ENCODE results near the gene LY86.

DNA sequence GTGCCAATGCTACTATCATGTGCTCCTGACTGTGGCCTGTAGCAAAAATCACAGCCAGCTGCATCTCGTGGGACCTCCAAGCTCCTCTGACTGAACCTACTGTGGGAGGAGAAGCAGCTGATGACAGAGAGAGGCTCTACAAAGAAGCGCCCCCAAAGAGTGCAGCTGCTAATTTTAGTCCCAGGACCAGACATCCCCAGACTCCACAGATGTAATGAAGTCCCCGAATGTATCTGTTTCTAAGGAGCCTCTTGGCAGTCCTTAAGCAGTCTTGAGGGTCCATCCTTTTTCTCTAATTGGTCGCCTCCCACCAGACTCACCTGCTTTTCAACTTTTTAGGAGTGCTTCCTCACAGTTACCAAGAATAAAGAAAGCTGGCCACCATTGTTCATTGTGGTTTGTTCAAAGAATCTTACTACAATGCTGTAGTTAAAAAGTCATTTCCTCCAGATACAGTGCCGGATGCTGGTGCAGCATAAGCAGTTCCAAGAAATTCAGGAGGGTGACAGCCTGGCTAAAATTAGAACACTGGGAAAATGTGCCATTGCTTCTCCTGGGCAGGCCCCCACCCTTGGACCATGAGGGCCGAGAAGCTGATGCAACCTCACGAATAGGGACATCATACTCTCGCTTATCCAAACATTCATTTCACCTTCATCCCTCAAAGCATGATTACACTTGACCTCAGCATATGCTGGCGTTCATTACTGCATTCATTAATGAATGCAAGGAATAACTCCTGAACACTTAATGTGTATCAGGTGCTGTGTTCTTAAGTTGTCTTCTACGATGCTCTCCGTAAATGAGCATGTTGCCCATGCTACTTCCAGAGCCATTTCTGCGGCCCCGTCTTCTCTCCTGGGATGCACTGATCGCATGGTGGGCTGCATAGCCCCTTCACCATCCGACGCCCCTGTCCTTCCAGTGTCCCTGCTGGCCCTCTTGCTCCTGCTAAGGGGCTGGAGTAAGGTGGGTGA lies 66.4 kb downstream of the LY86 start:
- TF ChIP-seq ZNF134 (CRISPR knock-in tag; conservative IDR thresholded peaks at IDR 0.05) (no peak; the same call in 1 of the 2 replicates), RAD51 (IDR thresholded peaks at IDR 0.05; ENCODE audit: borderline replicate concordance, low read depth) (no peak), PYGO2 (tag; IDR thresholded peaks at IDR 0.05) (peak; percentile 42; the same call in 1 of the 2 replicates), TAF1 (IDR thresholded peaks at IDR 0.05; ENCODE audit: control insufficient read depth, extremely low read depth, insufficient read depth, low read length, severe bottlenecking) (no peak), TARDBP (IDR thresholded peaks at IDR 0.05) (no peak), EP300 (IDR thresholded peaks at IDR 0.05; ENCODE audit: low read length) (peak; percentile 70), CREB3 (tag; conservative IDR thresholded peaks at IDR 0.05; ENCODE audit: low read depth) (no peak), CXXC5 (CRISPR knock-in tag; IDR thresholded peaks at IDR 0.05) (peak; percentile 81), PATZ1 (CRISPR knock-in tag; IDR thresholded peaks at IDR 0.05; ENCODE audit: borderline replicate concordance) (no peak), BRCA1 (IDR thresholded peaks at IDR 0.05) (no peak), BRCA1 (CRISPR knock-in tag; IDR thresholded peaks at IDR 0.05) (no peak), SREBF1 (IDR thresholded peaks at IDR 0.05; ENCODE audit: borderline replicate concordance, low read depth, low read length) (no peak)
- TF ChIP-seq, protein P1, sequence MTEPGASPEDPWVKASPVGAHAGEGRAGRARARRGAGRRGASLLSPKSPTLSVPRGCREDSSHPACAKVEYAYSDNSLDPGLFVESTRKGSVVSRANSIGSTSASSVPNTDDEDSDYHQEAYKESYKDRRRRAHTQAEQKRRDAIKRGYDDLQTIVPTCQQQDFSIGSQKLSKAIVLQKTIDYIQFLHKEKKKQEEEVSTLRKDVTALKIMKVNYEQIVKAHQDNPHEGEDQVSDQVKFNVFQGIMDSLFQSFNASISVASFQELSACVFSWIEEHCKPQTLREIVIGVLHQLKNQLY (CRISPR knock-in tag; conservative IDR thresholded peaks at IDR 0.05): no peak
- TF ChIP-seq, protein P2, sequence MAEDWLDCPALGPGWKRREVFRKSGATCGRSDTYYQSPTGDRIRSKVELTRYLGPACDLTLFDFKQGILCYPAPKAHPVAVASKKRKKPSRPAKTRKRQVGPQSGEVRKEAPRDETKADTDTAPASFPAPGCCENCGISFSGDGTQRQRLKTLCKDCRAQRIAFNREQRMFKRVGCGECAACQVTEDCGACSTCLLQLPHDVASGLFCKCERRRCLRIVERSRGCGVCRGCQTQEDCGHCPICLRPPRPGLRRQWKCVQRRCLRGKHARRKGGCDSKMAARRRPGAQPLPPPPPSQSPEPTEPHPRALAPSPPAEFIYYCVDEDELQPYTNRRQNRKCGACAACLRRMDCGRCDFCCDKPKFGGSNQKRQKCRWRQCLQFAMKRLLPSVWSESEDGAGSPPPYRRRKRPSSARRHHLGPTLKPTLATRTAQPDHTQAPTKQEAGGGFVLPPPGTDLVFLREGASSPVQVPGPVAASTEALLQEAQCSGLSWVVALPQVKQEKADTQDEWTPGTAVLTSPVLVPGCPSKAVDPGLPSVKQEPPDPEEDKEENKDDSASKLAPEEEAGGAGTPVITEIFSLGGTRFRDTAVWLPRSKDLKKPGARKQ (CRISPR knock-in tag; IDR thresholded peaks at IDR 0.05): peak; percentile 96
- TF ChIP-seq, protein P3, sequence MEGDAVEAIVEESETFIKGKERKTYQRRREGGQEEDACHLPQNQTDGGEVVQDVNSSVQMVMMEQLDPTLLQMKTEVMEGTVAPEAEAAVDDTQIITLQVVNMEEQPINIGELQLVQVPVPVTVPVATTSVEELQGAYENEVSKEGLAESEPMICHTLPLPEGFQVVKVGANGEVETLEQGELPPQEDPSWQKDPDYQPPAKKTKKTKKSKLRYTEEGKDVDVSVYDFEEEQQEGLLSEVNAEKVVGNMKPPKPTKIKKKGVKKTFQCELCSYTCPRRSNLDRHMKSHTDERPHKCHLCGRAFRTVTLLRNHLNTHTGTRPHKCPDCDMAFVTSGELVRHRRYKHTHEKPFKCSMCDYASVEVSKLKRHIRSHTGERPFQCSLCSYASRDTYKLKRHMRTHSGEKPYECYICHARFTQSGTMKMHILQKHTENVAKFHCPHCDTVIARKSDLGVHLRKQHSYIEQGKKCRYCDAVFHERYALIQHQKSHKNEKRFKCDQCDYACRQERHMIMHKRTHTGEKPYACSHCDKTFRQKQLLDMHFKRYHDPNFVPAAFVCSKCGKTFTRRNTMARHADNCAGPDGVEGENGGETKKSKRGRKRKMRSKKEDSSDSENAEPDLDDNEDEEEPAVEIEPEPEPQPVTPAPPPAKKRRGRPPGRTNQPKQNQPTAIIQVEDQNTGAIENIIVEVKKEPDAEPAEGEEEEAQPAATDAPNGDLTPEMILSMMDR (IDR thresholded peaks at IDR 0.05 in 2 of 3, conservative IDR thresholded peaks at IDR 0.05 in 1 of 3; ENCODE audit: insufficient read depth in 2 of 3, low read depth in 1 of 3, low read length in 3 of 3): no peak
